A172 (cell line): ENCODE measurements around the gene DUSP22. TPM values are rescaled to one million over a fixed set of nuclear protein-coding genes. Genes with fewer than 3 reads are reported as not detected.
A peak's percentile ranks its signal among the peaks of the same experiment; 100 is the strongest.
"Not testable (repeated sequence)": the region's sequence is repeated elsewhere in the genome, so short reads cannot be mapped to it uniquely, and the experiment has no call there.

ENCODE experiments used
- DNase-seq: peaks from one replicate; pipeline ENCODE4 v3.0.0-alpha.2; 2015; ENCODE audit warnings: low spot score
- total RNA-seq: library from RNA; depleted of rRNA; stranded (reverse); fragments of >200 nt; shearing (Covaris generic); gene quantifications from 2 replicates; pipeline ENCODE4 v1.2.3, GENCODE V29; 2014

DUSP22 gene
- total RNA-seq, 1 experiment from 2014 or later, result 19.5 TPM

- DNase-seq, result no peak
Measured at GRCh38 chr6:279341-280029, 12.8 kb upstream of the DUSP22 start.

DNA sequence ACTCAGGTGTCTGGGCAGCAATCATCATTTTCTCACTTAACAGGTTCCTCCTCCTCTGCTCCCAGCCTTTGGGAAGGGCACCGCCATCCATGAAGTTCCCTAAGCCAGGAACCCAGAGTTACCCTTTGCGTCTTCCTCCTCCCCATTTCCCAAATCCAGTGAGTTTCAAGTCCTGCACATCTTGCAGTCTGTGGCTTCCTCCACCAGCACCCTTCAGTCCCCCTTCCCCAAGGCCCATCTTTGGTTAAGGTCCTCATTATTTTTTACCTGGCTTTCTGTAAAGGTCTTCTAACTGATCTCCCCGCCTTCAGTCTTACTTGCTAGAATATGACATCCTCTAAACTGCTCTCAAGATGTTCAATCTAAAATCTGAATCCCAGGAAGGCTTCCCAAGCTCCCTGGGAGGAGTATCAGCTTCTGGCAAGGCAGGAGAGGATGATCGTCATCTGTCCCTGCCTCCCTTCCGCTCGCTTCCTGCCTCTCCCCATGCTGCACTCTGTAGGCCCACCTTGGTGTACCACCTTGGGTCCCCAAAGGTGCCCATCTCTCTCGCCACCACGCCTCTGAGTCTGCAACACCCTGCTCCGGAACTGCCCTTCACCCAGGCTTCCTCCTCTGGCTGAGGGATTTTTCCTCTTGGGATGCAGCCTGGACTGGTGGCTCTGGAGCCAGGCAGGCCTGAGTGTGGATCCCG is 11.4 kb upstream of the DUSP22 start:
- no peak for DNase-seq

GRCh38 chr6:281469-282103 is 10.7 kb upstream of the DUSP22 start:
- no peak for DNase-seq

- DNase-seq, result no peak
Measured at GRCh38 chr6:282177-282866, 10.0 kb upstream of the DUSP22 start.

- no peak for DNase-seq
Measured at GRCh38 chr6:282867-283416, 9.3 kb upstream of the DUSP22 start.

- no peak for DNase-seq
Measured at GRCh38 chr6:284486-284885, 7.8 kb upstream of the DUSP22 start.

DNA sequence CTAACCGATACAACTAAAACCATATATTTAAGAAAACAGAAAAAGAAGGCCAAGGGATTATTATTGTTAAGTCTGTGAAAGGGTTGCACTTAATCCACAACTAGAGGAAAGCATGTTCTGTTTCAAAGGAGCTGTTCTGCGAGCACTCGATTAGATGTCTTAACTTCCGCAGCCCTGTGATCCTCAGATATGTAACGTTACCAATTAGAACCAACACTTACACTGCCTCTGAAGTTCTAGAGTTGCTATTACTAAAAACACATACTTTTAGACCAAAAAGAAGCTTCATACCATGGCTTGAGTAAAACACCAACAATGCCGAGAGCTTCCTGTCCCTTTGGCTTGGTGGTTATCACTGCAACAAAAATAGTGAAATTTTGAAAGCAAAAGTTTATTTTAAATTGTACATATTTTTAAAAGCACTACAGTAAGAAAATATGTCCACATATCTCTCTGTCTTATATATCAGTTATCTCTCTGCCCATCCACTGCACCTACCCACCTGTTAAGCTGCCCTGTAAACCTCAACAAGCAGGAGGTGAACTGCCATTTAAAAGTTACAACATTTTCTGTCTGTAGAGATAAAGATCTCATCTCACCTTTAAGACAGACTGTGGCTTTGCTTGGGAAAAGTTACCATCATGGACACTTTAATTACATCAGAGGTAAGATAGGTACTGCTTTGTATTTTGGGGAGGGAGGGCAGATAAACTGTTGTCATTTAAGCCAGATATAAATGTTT is 7.1 kb upstream of the DUSP22 start:
- no peak for DNase-seq

DNA sequence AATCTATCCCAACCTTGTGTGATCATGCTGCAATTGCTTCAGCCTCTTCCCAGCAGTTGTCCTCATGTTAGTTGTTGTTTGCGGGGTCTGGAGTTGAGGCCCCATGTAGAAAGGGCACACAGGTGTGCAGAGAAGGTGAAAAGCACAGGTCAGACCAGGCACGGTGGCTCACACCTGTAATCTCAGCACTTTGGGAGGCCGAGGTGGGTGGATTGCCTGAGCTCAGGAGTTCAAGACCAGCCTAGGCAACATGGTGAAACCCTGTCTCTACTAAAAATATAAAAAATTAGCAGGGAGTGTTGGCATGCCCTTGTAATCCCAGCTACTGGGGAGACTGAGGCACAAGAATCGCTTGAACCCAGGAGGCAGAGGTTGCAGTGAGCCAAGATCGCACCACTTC is 6.4 kb upstream of the DUSP22 start:
- not testable (repeated sequence) for DNase-seq

DNA sequence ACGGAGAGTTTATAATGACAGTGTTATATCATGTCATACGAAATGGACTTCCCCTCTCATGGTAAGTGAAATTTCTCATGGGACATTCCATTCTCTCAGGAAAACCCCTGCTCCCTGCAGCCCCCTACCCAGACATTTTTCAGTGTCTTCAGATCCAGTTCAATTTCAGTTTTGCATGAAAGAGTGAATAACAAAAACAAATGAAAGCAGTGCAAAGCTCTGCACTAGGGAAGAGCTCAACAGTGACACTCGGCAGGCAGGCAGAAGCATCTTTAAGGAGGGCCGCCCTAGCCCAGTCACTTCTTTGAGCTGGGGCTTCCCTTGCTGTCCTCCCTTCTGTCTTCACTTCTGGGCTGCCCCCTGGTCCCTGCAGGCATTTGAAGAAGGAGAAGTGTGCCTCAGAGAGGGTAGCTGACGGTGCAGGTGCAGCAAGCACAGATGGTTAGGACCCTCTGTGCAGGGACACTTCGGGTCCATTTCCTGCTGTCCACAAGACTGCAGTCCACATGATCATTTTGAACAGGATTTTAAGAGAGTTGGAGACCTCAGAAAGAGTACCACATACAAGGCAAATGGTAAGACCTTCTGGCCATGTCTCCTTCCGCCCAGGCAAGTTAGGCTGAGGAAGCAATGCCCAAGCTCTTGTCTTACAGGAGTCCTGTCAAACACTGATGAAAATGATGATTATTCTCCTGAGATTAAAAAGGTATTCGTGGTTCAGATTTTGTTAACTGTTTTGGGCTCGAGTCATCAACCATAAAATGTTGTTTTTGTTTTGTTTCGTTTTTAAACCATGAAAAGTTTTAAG is 5.4 kb upstream of the DUSP22 start:
- DNase-seq, result no peak

DNA sequence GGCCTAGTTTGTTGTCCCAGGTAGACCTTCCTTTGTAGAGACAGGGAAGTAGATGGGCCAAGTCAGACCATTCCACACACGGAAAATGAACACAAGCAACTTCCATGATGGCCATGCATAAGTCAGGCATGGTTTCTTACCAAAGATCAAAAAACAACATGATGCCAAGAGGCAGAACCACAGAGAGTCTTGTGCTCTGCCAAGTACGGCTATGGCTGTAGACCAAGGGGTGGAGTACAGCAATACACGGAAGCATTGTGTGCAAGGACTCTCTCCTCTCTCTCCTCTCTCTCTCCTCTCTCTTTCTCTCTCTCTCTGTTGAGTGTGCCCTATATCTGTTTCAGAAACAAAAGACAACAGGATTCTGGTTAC is 4.8 kb upstream of the DUSP22 start:
- DNase-seq, result no peak

DNA sequence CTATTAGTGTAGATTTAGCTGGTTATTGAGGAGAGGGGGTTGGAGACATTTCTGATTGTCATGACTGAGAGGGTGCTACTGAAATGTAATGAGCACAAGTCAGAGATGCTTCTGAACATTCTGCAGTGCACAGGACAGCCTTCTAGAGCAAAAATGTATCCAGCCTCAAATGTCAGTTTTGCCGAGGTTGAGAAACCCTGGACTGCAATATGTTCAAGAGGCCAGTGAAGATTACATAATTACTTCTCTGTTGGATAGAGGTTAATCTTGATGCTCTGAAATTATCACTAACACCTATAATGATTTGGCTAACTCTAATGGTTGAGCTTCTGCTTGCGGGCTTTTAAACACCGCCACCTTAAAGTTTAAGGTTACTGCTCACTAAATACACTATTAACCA is 3.4 kb upstream of the DUSP22 start:
- no peak for DNase-seq

- DNase-seq, result no peak
Measured at GRCh38 chr6:290111-290922, 2.0 kb upstream of the DUSP22 start.

GRCh38 chr6:291204-291696 is 1.0 kb upstream of the DUSP22 start:
- peak; percentile 26 for DNase-seq

GRCh38 chr6:292506-293192 is 362 bp downstream of the DUSP22 start:
- peak; percentile 36 for DNase-seq

GRCh38 chr6:293193-294174 is 1.2 kb downstream of the DUSP22 start:
- DNase-seq, result peak; percentile 14

DNA sequence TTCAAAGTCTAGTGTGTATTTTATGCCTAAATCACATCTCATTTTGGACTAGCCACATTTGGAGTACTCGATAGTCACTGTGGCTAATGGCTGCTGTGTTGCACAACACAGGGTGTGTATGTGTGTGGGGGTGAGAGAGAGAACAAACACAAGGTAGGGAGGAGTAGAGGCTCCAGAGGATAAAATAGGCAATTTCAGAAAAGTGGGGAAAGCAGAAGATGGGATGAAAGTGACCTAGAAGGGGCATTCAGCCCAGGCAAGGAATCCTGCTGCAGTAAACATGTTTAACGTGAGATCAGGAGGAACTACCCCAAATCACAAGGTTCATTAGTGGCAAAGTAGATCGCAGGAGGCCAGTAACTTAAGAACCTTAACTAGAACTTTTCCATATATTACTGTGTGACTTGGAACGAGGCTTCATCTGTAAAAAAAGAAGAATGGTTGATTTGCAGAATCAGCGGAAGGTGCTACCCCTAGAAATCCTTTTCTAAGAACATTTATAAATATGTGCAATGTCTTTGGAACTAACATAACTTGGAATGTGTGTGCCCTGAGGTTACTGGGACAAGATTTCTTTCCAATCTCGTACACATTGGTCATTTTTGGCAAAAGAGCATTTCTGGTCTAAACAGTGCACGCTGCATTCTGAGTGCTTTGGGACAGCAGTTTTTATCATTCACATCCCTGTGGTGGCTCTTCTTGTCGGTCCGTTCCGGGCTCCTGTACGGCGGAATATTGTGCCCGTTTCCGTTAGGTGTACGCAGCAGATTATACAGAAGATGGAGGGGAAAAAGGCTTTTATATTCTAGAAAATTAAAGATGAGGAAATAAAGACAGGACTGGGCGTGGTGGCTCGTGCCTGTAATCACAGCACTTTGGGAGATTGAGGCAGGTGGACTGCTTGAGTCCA is 2.6 kb downstream of the DUSP22 start:
- DNase-seq, result no peak
